ENCODE data around the gene CLK2. TPM values are rescaled to one million over a fixed set of nuclear protein-coding genes. Genes with fewer than 3 reads are reported as not detected.

CLK2 gene
- total and polyA plus RNA-seq, 2 of the 13 experiments (the other 11 are each of a cell fraction or from before 2014, with no cell fraction given) = 20.1 to 73.5 TPM

- TF ChIP-seq KIAA2018 (CRISPR knock-in tag; IDR thresholded peaks at IDR 0.05; ENCODE audit: borderline replicate concordance) (no peak), ZNF605 (CRISPR knock-in tag; IDR thresholded peaks at IDR 0.05) (no peak; the same call in none of the 2 replicates), NFKBIZ (CRISPR knock-in tag; IDR thresholded peaks at IDR 0.05) (no peak), ZBTB37 (CRISPR knock-in tag; IDR thresholded peaks at IDR 0.05) (0 out of 2 replicates have a peak, but pooled peaks have one; percentile 54), TBX3 (IDR thresholded peaks at IDR 0.05; ENCODE audit: borderline replicate concordance) (no peak), ZNF276 (CRISPR knock-in tag; IDR thresholded peaks at IDR 0.05; ENCODE audit: low read depth) (peak; percentile 93), ZNF639 (CRISPR knock-in tag; conservative IDR thresholded peaks at IDR 0.05) (0 out of 2 replicates have a peak, but pooled peaks have one; percentile 33), ZNF33B (CRISPR knock-in tag; IDR thresholded peaks at IDR 0.05) (peak; percentile 80; the same call in 1 of the 2 replicates), TEF (CRISPR knock-in tag; IDR thresholded peaks at IDR 0.05) (no peak), REXO4 (CRISPR knock-in tag; IDR thresholded peaks at IDR 0.05; ENCODE audit: borderline replicate concordance) (no peak), NFIB (CRISPR knock-in tag; IDR thresholded peaks at IDR 0.05; ENCODE audit: borderline replicate concordance) (no peak)
Measured at GRCh38 chr1:155300553-155301329, 27.4 kb upstream of the CLK2 start (continued).

All from HepG2 (cell line).